Panc1 (cell line): Measurements from ENCODE around the gene DEFB113.

Experiments
- POLR2AphosphoS5 ChIP-seq: IDR thresholded peaks from 2 replicates; pipeline ENCODE4 v1.6.1; 2012; ENCODE audit warnings: mild to moderate bottlenecking, low read depth, low read length, moderate library complexity
- SIN3A ChIP-seq: IDR thresholded peaks from 2 replicates; pipeline ENCODE4 v1.6.1; 2012; ENCODE audit warnings: low read depth, mild to moderate bottlenecking, low read length, moderate library complexity, borderline replicate concordance; ENCODE audit not compliant: insufficient read depth
- TCF7L2 ChIP-seq: IDR thresholded peaks from 2 replicates; pipeline ENCODE4 v1.6.1; 2011; ENCODE audit warnings: mild to moderate bottlenecking, low read depth, low read length, inconsistent platforms
- TF ChIP-seq, protein P1 (sequence below), 2 experiments: IDR thresholded peaks; 2 replicates each; pipeline ENCODE4 v1.6.1; 2011 to 2012; ENCODE audit warnings: low read depth in 2 of 2, control low read depth in 1 of 2, low read length in 1 of 2, mild to moderate bottlenecking in 1 of 2, moderate library complexity in 1 of 2; ENCODE audit not compliant: insufficient read depth in 1 of 2
- TF ChIP-seq, protein P2 (sequence below): fragments of 450-650 bp; IDR thresholded peaks from 2 replicates; pipeline ENCODE4 v1.5.1; 2017; ENCODE audit warnings: mild to moderate bottlenecking

DNA sequence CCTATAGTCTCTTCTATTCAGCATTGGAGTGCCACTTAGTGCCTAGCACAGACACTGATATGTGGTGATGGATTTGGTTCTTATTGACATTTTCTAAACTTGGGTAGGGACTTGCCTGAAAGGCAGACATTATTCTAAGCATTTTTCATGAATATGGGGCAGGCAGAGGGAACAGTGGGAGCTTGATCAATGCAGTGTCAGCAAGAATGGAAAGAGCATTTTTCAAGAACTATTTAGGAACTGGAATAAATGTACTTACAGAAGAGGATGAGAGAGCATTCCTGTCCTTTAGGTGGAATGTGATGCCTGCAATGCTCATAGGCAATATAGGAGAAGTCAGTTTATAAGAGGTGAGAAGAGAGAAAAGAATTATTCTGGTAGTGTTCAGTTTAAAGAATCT lies 31.6 kb downstream of the DEFB113 start:
- TF ChIP-seq, protein P1, sequence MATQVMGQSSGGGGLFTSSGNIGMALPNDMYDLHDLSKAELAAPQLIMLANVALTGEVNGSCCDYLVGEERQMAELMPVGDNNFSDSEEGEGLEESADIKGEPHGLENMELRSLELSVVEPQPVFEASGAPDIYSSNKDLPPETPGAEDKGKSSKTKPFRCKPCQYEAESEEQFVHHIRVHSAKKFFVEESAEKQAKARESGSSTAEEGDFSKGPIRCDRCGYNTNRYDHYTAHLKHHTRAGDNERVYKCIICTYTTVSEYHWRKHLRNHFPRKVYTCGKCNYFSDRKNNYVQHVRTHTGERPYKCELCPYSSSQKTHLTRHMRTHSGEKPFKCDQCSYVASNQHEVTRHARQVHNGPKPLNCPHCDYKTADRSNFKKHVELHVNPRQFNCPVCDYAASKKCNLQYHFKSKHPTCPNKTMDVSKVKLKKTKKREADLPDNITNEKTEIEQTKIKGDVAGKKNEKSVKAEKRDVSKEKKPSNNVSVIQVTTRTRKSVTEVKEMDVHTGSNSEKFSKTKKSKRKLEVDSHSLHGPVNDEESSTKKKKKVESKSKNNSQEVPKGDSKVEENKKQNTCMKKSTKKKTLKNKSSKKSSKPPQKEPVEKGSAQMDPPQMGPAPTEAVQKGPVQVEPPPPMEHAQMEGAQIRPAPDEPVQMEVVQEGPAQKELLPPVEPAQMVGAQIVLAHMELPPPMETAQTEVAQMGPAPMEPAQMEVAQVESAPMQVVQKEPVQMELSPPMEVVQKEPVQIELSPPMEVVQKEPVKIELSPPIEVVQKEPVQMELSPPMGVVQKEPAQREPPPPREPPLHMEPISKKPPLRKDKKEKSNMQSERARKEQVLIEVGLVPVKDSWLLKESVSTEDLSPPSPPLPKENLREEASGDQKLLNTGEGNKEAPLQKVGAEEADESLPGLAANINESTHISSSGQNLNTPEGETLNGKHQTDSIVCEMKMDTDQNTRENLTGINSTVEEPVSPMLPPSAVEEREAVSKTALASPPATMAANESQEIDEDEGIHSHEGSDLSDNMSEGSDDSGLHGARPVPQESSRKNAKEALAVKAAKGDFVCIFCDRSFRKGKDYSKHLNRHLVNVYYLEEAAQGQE (IDR thresholded peaks at IDR 0.05; ENCODE audit: insufficient read depth in 1 of 2, low read depth in 2 of 2, low read length in 1 of 2) = no peak
- TF ChIP-seq, protein P2, sequence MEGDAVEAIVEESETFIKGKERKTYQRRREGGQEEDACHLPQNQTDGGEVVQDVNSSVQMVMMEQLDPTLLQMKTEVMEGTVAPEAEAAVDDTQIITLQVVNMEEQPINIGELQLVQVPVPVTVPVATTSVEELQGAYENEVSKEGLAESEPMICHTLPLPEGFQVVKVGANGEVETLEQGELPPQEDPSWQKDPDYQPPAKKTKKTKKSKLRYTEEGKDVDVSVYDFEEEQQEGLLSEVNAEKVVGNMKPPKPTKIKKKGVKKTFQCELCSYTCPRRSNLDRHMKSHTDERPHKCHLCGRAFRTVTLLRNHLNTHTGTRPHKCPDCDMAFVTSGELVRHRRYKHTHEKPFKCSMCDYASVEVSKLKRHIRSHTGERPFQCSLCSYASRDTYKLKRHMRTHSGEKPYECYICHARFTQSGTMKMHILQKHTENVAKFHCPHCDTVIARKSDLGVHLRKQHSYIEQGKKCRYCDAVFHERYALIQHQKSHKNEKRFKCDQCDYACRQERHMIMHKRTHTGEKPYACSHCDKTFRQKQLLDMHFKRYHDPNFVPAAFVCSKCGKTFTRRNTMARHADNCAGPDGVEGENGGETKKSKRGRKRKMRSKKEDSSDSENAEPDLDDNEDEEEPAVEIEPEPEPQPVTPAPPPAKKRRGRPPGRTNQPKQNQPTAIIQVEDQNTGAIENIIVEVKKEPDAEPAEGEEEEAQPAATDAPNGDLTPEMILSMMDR = no peak
- TF ChIP-seq POLR2AphosphoS5 = no peak
- no peak for TF ChIP-seq TCF7L2
- TF ChIP-seq SIN3A = no peak
